Ishikawa (cell line): ENCODE measurements around the gene PTAFR.

ENCODE experiments used
- CEBPB ChIP-seq: IDR thresholded peaks from 2 replicates; pipeline ENCODE4 v1.6.1; 2012
- CREB1 ChIP-seq: IDR thresholded peaks from 2 replicates; pipeline ENCODE4 v1.6.1; 2012; ENCODE audit warnings: low read depth
- EGR1 ChIP-seq: IDR thresholded peaks from 2 replicates; pipeline ENCODE4 v1.6.1; 2012
- EP300 ChIP-seq: IDR thresholded peaks from 2 replicates; pipeline ENCODE4 v1.6.1; 2012; ENCODE audit warnings: borderline replicate concordance
- FOXM1 ChIP-seq: IDR thresholded peaks from 2 replicates; pipeline ENCODE4 v1.6.1; 2012; ENCODE audit warnings: low read depth, borderline replicate concordance
- NFIC ChIP-seq: IDR thresholded peaks from 2 replicates; pipeline ENCODE4 v1.6.1; 2012
- RAD21 ChIP-seq: IDR thresholded peaks from 2 replicates; pipeline ENCODE4 v1.6.1; 2012; ENCODE audit warnings: low read depth
- REST ChIP-seq: IDR thresholded peaks from 2 replicates; pipeline ENCODE4 v1.6.1; 2012; ENCODE audit warnings: low read depth, mild to moderate bottlenecking
- TAF1 ChIP-seq: IDR thresholded peaks from 2 replicates; pipeline ENCODE4 v1.6.1; 2012; ENCODE audit warnings: low read depth, mild to moderate bottlenecking
- TCF12 ChIP-seq: IDR thresholded peaks from 2 replicates; pipeline ENCODE4 v1.6.1; 2012; ENCODE audit warnings: low read depth
- TEAD4 ChIP-seq: IDR thresholded peaks from 2 replicates; pipeline ENCODE4 v1.6.1; 2012
- YY1 ChIP-seq: IDR thresholded peaks from 2 replicates; pipeline ENCODE4 v1.6.1; 2012; ENCODE audit warnings: low read depth
- ZBTB7A ChIP-seq: IDR thresholded peaks from 2 replicates; pipeline ENCODE4 v1.6.1; 2012; ENCODE audit warnings: low read depth
- TF ChIP-seq, protein P1 (sequence below): IDR thresholded peaks from 2 replicates; pipeline ENCODE4 v1.6.1; 2012
- TF ChIP-seq, protein P2 (sequence below): IDR thresholded peaks from 2 replicates; pipeline ENCODE4 v1.6.1; 2012

The PTAFR gene

DNA sequence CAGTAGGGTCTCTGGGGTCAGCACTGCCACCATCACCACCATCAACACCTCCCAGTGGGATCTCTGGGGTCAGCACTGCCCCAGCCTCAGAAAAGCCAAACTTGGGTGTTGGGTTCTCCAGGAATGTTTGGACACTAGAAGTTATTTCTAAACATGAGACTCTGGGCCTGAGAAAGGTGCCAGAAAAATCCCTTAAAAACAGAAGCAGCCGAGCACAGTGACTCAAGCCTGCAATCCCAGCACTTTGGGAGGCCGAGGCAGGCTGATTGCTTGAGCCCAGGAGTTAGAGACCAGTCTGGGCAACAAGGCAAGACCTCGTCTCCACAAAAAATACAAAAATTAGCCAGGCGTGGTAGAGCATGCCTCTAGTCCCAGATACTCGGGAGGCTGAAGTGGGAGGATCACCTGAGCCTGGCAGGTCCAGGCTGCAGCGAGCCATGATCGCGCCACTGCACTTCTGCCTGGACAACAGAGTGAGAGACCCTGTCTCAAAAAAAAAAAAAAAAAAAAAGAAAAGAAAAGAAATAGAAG lies 470 bp downstream of the PTAFR start:
- TF ChIP-seq NFIC (no peak), TCF12 (no peak), YY1 (no peak), REST (no peak), TEAD4 (no peak), CEBPB (no peak), RAD21 (no peak), TAF1 (no peak), EGR1 (no peak), CREB1 (no peak), FOXM1 (no peak), ZBTB7A (no peak), EP300 (no peak)
- TF ChIP-seq, protein P1, sequence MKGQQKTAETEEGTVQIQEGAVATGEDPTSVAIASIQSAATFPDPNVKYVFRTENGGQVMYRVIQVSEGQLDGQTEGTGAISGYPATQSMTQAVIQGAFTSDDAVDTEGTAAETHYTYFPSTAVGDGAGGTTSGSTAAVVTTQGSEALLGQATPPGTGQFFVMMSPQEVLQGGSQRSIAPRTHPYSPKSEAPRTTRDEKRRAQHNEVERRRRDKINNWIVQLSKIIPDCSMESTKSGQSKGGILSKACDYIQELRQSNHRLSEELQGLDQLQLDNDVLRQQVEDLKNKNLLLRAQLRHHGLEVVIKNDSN, result no peak
- TF ChIP-seq, protein P2, sequence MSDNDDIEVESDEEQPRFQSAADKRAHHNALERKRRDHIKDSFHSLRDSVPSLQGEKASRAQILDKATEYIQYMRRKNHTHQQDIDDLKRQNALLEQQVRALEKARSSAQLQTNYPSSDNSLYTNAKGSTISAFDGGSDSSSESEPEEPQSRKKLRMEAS, result no peak

GRCh38 chr1:28173980-28174297 lies 2.6 kb downstream of the PTAFR start:
- TF ChIP-seq EGR1 (no peak), EP300 (no peak), TEAD4 (no peak), ZBTB7A (no peak), TAF1 (no peak), CREB1 (no peak), REST (no peak), RAD21 (no peak), TCF12 (no peak), FOXM1 (no peak), YY1 (no peak), NFIC (no peak), CEBPB (no peak)
- TF ChIP-seq, protein P2, result no peak
- TF ChIP-seq, protein P1, result no peak

DNA sequence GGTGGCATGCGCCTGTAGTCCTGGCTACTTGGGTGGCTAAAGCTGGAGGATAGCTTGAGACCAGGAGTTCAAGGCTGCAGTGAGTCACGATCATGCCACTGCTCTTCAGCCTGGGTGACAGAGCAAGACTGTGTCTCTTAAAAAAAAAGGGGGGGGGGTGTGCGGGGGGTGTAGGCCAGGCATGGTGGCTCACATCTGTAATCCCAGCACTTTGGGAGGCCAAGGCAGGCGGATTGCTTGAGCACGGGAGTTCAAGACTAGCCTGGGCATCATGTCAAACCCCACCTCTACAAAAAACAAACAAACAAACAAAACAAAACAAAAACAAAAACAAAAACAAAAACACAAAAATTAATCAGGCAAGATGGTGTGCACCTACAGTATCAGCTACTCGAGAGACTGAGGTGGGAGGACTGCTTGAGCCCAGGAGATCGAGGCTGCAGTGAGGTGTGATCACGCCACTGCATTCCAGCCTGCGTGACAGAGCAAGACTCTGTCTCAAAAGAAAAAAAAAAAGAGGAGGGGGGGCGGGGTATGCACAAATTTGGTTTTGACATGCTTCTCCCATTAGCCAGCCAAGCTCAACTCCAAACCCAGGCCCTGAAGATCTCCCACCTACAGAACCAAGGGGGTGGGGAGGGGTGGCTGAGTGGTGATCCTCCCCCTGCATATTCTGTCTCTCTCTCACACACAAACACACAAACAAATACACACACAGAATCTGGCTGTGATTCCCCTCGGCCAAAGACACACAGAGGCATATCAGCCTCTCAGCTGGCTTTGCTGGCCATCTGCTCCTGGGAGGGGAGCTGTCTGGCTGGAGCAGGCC lies 3.1 kb downstream of the PTAFR start:
- TF ChIP-seq EGR1, result no peak
- no peak for TF ChIP-seq TAF1
- no peak for TF ChIP-seq FOXM1

DNA sequence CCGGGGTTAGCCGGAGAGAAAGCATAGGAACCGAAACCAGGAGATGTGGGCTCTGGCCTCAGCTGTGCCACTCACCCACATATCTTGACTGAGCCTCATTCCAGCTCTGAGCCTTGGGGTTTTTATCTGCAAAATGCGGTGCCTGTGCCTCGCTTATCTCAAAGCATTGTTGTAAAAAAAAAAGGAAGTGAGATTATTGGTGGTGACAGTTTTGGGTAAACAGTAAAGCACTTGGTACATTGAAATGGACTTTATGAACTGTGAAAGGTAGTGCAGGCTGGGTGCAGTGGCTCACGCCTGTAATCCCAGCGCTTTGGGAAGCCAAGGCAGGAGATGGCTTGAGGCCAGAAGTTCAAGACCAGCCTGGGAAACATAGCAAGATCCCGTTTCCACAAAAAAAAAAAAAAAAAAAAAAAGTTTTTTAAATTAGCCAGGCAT lies 3.8 kb downstream of the PTAFR start:
- no peak for TF ChIP-seq TEAD4
- no peak for TF ChIP-seq EP300
- TF ChIP-seq CEBPB, result no peak
- TF ChIP-seq, protein P2, result no peak
- TF ChIP-seq NFIC, result no peak
- TF ChIP-seq, protein P1, result no peak
- TF ChIP-seq CREB1, result no peak
- no peak for TF ChIP-seq ZBTB7A
- no peak for TF ChIP-seq TAF1
- no peak for TF ChIP-seq FOXM1
- TF ChIP-seq EGR1, result no peak
- TF ChIP-seq TCF12, result no peak

GRCh38 chr1:28171246-28171645 lies 5.2 kb downstream of the PTAFR start:
- no peak for TF ChIP-seq EGR1
- TF ChIP-seq TAF1, result no peak
- no peak for TF ChIP-seq RAD21
- TF ChIP-seq NFIC, result no peak
- no peak for TF ChIP-seq CREB1
- no peak for TF ChIP-seq ZBTB7A
- no peak for TF ChIP-seq EP300
- TF ChIP-seq FOXM1, result no peak
- no peak for TF ChIP-seq YY1
- no peak for TF ChIP-seq TCF12
- no peak for TF ChIP-seq TEAD4
- TF ChIP-seq CEBPB, result no peak
